ENCODE results near the gene ZNF22. TPM values are rescaled to one million over a fixed set of nuclear protein-coding genes. Genes with fewer than 3 reads are reported as not detected.

ZNF22 gene
- 5.2 to 7.0 TPM (median 6.5 TPM) in 5 replicates for total RNA-seq (2022; extraction: Qiagen RNA extraction)

GRCh38 chr10:45000752-45001380 is at the start of gene ZNF22:
ZNF22 (plus strand) TSS chr10:45000923; CDS start chr10:45003369, 2,446 bp downstream.

GRCh38 chr10:44959247-44960087 is 41.3 kb upstream of the ZNF22 start, which contains the start of gene RASSF4:
RASSF4 (plus strand) TSS chr10:44959802; CDS start chr10:44970203, 10,401 bp downstream.

GRCh38 chr10:44978570-44979280 is 22.0 kb upstream of the ZNF22 start, which contains the start of gene DEPP1:
DEPP1 (minus strand) TSS chr10:44978809; CDS start chr10:44978030, 779 bp downstream.

Other genes with a start within 250 kb of the ZNF22 start
- not detected in 5 replicates for gene TMEM72, start 89.6 kb upstream of the ZNF22 start, total RNA-seq (2022; extraction: Qiagen RNA extraction)
- gene RASSF4, start 41.1 kb upstream of the ZNF22 start, total RNA-seq (2022; extraction: Qiagen RNA extraction), result 1.6 to 2.2 TPM (median 1.8 TPM) in 5 replicates
- 1.1 to 1.9 TPM (median 1.4 TPM) in 5 replicates for gene DEPP1, start 22.1 kb upstream of the ZNF22 start, total RNA-seq (2022; extraction: Qiagen RNA extraction)